ENCODE measurements around the gene SPATA20. TPM values are rescaled to one million over a fixed set of nuclear protein-coding genes. Genes with fewer than 3 reads are reported as not detected.

The SPATA20 gene
- total RNA-seq, 1 experiment from 2014 or later = 88.7 TPM

- DNase-seq (ENCODE audit: low spot score) = no peak
Measured at GRCh38 chr17:50519141-50519834, 27.7 kb upstream of the SPATA20 start.

- DNase-seq (ENCODE audit: low spot score) = no peak
Measured at GRCh38 chr17:50520483-50520882, 26.5 kb upstream of the SPATA20 start.

- DNase-seq (ENCODE audit: low spot score) = no peak
Measured at GRCh38 chr17:50521514-50521913, 25.5 kb upstream of the SPATA20 start.

- DNase-seq (ENCODE audit: low spot score) = no peak
Measured at GRCh38 chr17:50522766-50523165, 24.2 kb upstream of the SPATA20 start.

GRCh38 chr17:50523208-50523607 lies 23.8 kb upstream of the SPATA20 start:
- DNase-seq (ENCODE audit: low spot score) = no peak

- no peak for DNase-seq (ENCODE audit: low spot score)
Measured at GRCh38 chr17:50524838-50525237, 22.1 kb upstream of the SPATA20 start.

- DNase-seq (ENCODE audit: low spot score) = no peak
Measured at GRCh38 chr17:50527155-50527762, 19.7 kb upstream of the SPATA20 start.

GRCh38 chr17:50527949-50528474 lies 19.0 kb upstream of the SPATA20 start:
- no peak for DNase-seq (ENCODE audit: low spot score)

GRCh38 chr17:50529849-50530248 lies 17.1 kb upstream of the SPATA20 start:
- DNase-seq (ENCODE audit: low spot score) = no peak

GRCh38 chr17:50531428-50532025 lies 15.4 kb upstream of the SPATA20 start:
- no peak for DNase-seq (ENCODE audit: low spot score)

- DNase-seq (ENCODE audit: low spot score) = no peak
Measured at GRCh38 chr17:50532452-50533024, 14.4 kb upstream of the SPATA20 start, which contains the start of gene EPN3. EPN3 (plus strand) TSS chr17:50532735; CDS start chr17:50536557, 3,822 bp downstream.

GRCh38 chr17:50533185-50533584 lies 13.8 kb upstream of the SPATA20 start:
- DNase-seq (ENCODE audit: low spot score) = no peak

GRCh38 chr17:50533720-50534148 lies 13.2 kb upstream of the SPATA20 start:
- DNase-seq (ENCODE audit: low spot score) = peak; percentile 44

GRCh38 chr17:50534222-50534978 lies 12.6 kb upstream of the SPATA20 start:
- no peak for DNase-seq (ENCODE audit: low spot score)

- DNase-seq (ENCODE audit: low spot score) = no peak
Measured at GRCh38 chr17:50534979-50535326, 12.0 kb upstream of the SPATA20 start.

GRCh38 chr17:50535407-50535806 lies 11.6 kb upstream of the SPATA20 start:
- no peak for DNase-seq (ENCODE audit: low spot score)

GRCh38 chr17:50536683-50537646 lies 10.0 kb upstream of the SPATA20 start:
- no peak for DNase-seq (ENCODE audit: low spot score)

GRCh38 chr17:50537721-50538548 lies 9.0 kb upstream of the SPATA20 start:
- DNase-seq (ENCODE audit: low spot score) = no peak

GRCh38 chr17:50538549-50539410 lies 8.2 kb upstream of the SPATA20 start:
- DNase-seq (ENCODE audit: low spot score) = no peak
